ENCODE data around the gene MRGPRD.
A peak's percentile ranks its signal among the peaks of the same experiment; 100 is the strongest.
"Not testable (repeated sequence)": the region's sequence is repeated elsewhere in the genome, so short reads cannot be mapped to it uniquely, and the experiment has no call there.

The MRGPRD gene

DNA sequence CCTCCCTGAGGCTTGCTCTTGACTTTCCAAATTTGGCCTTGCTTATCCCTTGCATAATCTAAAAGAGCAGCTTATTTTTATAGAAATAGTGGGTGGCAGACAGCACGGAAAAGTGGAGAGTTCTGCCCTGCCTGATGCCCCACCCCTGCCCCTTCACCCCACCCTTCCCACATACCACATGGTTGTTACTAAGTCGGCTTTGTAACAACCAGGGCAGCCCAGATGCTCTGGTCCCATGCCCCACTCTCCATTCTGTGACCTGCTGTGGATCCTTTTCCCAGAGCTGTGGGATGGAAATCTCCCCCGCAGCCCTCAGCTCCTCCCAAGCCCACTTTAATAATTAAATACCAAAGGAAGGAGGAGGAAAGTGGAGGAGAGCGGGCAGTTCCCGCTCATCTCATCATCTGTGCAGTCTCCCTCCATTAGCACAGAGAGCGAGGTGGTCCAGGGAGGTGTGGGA, 21.4 kb upstream of the MRGPRD start:
- DNase-seq (ENCODE audit: low spot score) = peak; percentile 74
- TF ChIP-seq, protein P1, sequence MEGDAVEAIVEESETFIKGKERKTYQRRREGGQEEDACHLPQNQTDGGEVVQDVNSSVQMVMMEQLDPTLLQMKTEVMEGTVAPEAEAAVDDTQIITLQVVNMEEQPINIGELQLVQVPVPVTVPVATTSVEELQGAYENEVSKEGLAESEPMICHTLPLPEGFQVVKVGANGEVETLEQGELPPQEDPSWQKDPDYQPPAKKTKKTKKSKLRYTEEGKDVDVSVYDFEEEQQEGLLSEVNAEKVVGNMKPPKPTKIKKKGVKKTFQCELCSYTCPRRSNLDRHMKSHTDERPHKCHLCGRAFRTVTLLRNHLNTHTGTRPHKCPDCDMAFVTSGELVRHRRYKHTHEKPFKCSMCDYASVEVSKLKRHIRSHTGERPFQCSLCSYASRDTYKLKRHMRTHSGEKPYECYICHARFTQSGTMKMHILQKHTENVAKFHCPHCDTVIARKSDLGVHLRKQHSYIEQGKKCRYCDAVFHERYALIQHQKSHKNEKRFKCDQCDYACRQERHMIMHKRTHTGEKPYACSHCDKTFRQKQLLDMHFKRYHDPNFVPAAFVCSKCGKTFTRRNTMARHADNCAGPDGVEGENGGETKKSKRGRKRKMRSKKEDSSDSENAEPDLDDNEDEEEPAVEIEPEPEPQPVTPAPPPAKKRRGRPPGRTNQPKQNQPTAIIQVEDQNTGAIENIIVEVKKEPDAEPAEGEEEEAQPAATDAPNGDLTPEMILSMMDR (IDR thresholded peaks at IDR 0.05) = no peak
- H3K27ac ChIP-seq = peak overlapping the region; percentile 87 to 88

DNA sequence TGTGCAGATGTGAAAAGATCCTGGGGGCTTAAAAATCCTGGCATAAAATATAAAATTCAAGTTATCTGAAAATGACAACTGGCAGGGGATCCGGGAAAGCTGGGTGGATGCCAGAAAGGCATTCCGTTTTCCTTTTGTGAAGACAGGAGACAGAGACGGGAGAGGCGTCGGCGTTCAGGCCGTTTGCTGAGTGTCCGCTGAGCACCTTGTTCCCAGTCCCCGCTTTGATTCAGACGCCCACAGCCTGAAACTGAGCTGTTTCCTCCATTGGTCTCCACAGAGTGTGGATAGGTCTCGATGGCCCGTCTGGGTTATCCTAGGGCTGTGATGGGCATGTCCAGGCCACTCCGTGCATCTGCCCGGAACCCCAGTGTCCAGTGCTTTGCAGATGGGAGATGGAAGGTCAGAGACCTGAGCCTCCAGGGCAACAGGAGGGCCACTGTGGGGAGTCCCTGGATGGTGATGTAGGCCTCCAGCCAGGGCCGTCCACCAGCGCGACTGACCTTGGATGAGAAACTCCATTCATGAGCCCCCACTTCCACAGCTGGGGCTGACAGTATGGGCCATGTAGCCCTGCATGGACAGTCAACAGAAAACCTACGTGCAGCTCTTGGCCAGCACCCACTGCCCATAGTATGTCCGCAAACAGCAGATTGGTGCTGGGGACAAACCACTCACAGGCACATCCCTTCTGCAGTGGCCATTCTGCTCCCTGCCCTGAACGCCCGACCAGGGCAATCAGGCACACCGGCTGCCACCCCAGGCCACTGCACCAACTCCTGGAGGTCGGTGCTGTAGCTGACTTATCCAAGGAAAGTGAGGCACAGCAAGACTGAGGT, 20.7 kb upstream of the MRGPRD start:
- no peak for DNase-seq (ENCODE audit: low spot score)
- TF ChIP-seq, protein P1 (IDR thresholded peaks at IDR 0.05) = no peak
- Histone ChIP-seq H3K27ac (peak overlapping the region; percentile 87 to 88), H3K4me3 (no peak overlapping the region)

More for the DNA sequence above, 21.4 kb upstream of the MRGPRD start:
- H3K4me3 ChIP-seq = no peak overlapping the region

DNA sequence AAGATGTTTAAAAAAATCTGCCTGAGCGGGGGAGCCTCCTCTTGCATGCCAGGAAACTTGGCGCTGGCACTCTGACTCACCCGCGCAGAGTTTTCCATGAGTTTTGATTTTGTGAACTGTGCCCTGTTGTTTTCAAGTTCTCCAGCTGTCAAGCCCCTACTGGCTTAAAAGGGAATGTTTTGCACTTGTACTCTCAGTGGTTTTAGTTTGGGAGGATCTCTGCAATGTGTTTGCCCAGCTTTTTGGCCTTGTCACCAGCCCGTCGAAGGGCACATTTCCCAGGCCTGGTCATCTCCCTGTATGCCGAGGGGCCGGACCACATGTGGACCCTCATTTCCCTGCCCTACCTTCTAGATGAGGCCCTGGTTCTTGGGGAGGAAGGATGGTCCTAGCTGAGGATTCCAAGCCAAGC, 20.1 kb upstream of the MRGPRD start:
- peak overlapping the region; percentile 87 to 88 for H3K27ac ChIP-seq
- peak; percentile 92 for DNase-seq (ENCODE audit: low spot score)
- TF ChIP-seq, protein P1 (IDR thresholded peaks at IDR 0.05) = peak; percentile 26
- H3K4me3 ChIP-seq = no peak overlapping the region

DNA sequence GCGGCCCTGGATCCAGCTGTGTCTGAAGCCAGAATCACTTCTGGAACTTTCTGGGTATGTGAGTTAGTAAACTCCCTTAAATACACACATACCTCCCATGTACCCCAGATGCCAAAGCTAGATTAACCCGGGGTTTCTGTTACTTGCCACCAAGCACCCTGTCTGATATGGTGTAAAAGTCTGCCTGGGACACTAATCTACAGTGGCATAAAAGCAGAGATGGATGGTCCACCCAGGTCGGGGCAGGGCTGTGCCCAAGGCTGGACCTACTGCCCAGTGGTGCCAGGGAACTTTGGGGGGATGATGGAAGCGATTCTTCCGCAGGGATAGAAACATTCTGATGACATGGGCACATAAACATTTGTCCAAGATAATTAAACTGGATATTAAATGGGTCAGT, 19.6 kb upstream of the MRGPRD start:
- DNase-seq (ENCODE audit: low spot score) = no peak
- no peak overlapping the region for H3K4me3 ChIP-seq
- peak overlapping the region; percentile 87 to 88 for H3K27ac ChIP-seq
- TF ChIP-seq, protein P1 (IDR thresholded peaks at IDR 0.05) = no peak

DNA sequence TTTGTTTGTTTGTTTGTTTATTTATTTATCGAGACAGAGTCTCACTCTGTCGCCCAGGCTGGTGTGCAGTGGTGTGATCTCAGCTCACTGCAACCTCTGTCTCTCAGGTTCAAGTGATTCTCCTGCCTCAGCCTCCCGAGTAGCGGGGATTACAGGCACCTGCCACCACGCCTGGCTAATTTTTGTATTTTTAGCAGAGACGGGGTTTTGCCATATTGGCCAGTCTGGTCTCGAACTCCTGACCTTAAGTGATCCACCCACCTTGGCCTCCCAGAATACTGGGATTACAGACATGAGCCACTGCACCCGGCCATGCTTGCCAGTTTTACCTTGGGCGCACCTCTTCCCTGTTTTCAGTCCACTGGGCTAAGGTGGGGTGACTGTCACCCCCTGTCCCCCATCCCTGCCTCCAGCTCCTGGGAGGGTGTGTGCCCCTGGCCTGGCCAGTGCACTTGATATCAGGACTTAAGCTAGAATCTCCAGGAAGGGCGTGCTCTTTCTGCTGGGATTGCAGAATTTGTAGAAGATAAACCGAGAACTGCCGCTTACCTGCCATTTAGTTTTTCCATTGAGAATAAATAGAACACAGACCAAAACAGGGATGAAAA, 19.1 kb upstream of the MRGPRD start:
- peak overlapping the region; percentile 87 to 88 for H3K27ac ChIP-seq
- DNase-seq (ENCODE audit: low spot score); H3K4me3 ChIP-seq: not testable (repeated sequence)

DNA sequence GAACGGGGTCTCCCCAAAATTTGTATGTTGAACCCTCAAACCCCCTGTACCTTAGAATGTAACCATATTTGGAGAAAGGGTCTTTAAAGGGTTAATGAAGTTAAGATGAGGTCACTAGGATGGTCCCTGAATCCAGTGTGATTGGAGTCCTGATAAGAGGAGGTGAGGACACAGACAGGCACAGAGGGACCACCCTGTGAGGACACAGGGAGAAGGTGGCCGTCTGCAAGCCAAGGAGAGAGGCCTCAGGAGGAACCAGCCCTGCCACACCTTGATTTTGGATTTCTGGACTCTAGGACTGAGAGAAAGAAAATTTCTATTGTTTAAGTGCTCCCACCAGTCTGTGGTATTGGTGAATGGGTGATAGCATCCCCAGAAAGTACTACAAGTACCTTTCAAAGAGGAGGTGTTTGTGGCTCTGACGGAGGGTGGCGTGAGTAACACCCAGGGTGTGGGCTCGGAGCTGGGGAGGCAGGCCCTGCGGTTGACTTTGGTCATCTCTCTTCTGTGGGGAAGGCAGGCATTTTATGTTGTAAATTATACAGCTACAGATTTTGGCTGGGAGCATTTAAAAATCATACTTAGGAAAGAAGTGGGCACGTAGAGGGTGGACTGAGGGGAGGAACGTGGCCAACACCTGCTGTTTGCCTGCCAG, 18.4 kb upstream of the MRGPRD start:
- DNase-seq (ENCODE audit: low spot score) = peak; percentile 62
- TF ChIP-seq, protein P1 (IDR thresholded peaks at IDR 0.05) = no peak
- no peak overlapping the region for H3K4me3 ChIP-seq
- peak overlapping the region; percentile 87 to 88 for H3K27ac ChIP-seq

DNA sequence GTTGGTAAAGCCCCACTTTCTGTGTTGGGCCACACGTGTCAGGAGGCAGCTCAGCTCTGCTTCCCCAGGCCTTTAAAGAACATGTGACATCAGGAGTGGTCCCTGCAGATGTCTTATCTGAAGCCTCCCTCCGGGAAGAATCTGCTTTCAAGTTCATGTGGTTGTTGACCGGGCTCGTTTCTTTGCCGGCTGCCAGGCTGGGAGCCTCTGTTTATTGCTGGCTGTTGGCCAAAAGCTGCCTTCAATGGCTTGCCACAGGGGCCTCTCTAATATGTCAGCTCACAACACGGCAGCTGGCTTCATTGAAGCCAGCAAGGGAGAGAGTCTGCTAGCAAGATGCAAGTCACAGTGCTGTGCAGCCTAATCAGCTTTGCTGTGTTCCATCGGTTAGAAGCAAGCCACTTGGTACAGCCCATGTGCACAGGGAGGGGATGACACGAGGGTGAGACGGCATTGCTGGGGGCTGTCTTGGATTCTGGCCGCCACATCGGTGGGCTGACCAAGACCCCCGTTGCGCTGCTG, 17.7 kb upstream of the MRGPRD start:
- DNase-seq (ENCODE audit: low spot score) = peak; percentile 74
- Histone ChIP-seq H3K4me3 (no peak overlapping the region), H3K27ac (peak overlapping the region; percentile 87 to 88)
- TF ChIP-seq, protein P1 (IDR thresholded peaks at IDR 0.05) = no peak

Measured in coronary artery (tissue), 2 donors.